GM12864 (cell line): ENCODE data around the gene LRRC8C.
"Not testable (repeated sequence)": the region's sequence is repeated elsewhere in the genome, so short reads cannot be mapped to it uniquely, and the experiment has no call there.

ENCODE experiments used
- DNase-seq: peaks from one replicate; pipeline ENCODE4 v3.0.0-alpha.2; 2011; ENCODE audit warnings: low read depth
- H3K4me3 ChIP-seq: 2 replicates; pipeline ENCODE4 v1.5.1; 2011; ENCODE audit warnings: mild to moderate bottlenecking, low read depth, low read length, control low read depth
- TF ChIP-seq, protein P1 (sequence below): IDR thresholded peaks from 2 replicates; pipeline ENCODE4 v1.5.1; 2011; ENCODE audit warnings: low read depth, mild to moderate bottlenecking, moderate library complexity, low read length, control low read depth, inconsistent platforms; ENCODE audit errors: missing control alignments

Gene LRRC8C

DNA sequence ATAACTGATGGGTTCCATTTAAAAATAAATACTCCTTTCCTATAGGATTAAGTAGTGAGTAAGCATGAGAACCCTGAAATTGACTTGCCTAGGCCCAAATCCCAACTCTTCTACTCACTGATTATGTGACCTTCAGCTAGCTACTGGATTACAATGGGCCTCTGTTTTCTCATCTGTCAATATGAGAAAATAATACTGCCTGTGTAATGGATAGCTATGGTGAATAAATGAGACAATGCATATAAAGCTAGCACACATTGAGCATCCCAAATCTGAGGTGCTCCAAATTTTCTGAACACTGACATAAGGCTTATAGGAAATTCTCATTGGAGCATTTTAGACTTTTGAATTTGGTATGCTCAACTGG is 5.3 kb upstream of the LRRC8C start:
- no peak overlapping the region for H3K4me3 ChIP-seq
- TF ChIP-seq, protein P1, sequence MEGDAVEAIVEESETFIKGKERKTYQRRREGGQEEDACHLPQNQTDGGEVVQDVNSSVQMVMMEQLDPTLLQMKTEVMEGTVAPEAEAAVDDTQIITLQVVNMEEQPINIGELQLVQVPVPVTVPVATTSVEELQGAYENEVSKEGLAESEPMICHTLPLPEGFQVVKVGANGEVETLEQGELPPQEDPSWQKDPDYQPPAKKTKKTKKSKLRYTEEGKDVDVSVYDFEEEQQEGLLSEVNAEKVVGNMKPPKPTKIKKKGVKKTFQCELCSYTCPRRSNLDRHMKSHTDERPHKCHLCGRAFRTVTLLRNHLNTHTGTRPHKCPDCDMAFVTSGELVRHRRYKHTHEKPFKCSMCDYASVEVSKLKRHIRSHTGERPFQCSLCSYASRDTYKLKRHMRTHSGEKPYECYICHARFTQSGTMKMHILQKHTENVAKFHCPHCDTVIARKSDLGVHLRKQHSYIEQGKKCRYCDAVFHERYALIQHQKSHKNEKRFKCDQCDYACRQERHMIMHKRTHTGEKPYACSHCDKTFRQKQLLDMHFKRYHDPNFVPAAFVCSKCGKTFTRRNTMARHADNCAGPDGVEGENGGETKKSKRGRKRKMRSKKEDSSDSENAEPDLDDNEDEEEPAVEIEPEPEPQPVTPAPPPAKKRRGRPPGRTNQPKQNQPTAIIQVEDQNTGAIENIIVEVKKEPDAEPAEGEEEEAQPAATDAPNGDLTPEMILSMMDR: no peak

GRCh38 chr1:89629146-89629545 is 3.8 kb upstream of the LRRC8C start:
- DNase-seq: no peak
- H3K4me3 ChIP-seq: no peak overlapping the region
- TF ChIP-seq, protein P1: no peak

More for the DNA sequence above, 5.3 kb upstream of the LRRC8C start:
- no peak for DNase-seq

DNA sequence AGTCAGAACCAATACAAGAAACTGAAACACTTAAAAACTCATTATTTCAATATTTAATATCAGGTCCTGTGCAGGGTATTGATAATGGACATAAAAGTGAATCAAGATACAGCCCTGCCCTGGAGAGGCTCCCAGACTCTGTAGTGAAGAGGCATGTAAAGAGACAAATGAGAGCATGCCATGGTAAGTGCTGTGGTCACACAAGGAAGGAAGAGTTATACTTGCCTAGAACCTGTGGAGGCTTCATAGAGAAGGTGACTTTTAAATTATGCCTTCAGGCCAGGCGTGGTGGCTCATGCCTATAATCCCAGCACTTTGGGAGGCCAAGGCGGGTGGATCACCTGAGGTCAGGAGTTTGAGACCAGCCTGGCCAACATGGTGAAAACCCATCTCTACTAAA is 3.3 kb upstream of the LRRC8C start:
- not testable (repeated sequence) for DNase-seq

DNA sequence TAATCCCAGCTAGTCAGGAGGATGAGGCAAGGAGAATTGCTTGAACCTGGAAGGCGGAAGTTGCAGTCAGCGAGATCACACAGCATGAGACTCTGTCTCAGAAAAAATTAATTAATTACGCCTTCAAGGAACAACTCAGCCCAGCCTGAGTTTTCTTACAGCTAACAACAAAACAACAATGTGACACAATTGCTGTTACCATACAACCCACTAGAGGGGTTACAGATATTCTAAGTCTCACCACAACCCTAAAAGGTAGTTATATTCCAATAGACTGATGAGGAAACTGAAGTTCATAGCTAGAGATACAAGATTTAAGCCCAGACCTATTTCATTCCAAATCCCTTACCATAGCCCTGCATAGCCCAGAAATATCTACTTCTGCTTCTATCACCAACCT is 2.9 kb upstream of the LRRC8C start:
- no peak for DNase-seq
- no peak overlapping the region for H3K4me3 ChIP-seq
- TF ChIP-seq, protein P1: peak; percentile 12

More for the DNA sequence above, 3.3 kb upstream of the LRRC8C start:
- H3K4me3 ChIP-seq: not testable (repeated sequence)

GRCh38 chr1:89631816-89632656 is 884 bp upstream of the LRRC8C start:
- TF ChIP-seq, protein P1: no peak
- no peak for DNase-seq
- peak overlapping the region; percentile 83 for H3K4me3 ChIP-seq

- TF ChIP-seq, protein P1: no peak
- peak overlapping the region; percentile 83 for H3K4me3 ChIP-seq
- DNase-seq: no peak
These were observed 404 bp downstream of the LRRC8C start for GRCh38 chr1:89633248-89633799.

DNA sequence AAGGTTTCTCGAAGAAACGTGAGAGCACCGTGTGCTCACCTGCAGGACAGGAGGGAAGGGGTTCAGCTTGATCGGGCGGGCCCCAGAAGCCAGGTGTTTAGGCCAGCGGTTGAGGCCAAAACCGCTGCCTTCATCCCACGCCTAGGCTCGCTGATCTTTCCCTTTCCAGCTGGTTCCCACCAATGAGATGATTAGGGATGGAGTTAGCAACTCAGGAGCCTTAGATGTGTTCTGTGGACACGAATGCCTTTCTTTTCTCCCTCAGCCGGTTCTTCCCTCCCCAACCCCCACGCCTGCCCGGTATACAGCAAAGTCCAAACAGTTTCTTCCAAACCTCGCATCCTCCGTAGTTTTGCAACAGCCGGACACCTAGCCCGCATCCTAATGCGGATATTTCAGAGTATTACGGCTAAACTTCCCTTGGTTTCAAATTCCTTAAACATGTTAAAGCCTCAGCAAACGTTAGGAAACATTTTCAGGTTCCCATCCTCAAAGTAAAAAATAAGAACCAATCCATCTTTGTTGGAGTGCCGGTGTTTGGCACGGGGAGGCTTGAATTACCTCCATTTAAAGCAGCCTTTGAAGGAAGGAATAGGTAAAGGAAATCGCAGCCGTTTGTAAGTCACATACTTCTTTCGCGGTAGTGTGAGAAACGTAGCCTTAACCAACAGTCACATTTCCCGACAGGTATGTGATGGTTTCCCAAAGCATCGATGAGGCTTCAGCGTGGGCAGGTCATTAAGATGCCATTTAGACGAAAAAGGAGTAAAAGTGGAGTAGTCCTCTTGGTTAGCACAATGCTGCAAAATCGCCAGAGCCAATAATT is 1.1 kb downstream of the LRRC8C start:
- no peak for DNase-seq
- TF ChIP-seq, protein P1: no peak
- peak overlapping the region; percentile 83 for H3K4me3 ChIP-seq
